Activated gamma-delta T cell treated with Interleukin-2 at 50 U/mL for 16 hours (primary cell): ENCODE results near the gene SYNGR1.
"Not testable (repeated sequence)": the region's sequence is repeated elsewhere in the genome, so short reads cannot be mapped to it uniquely, and the experiment has no call there.

Experiments used
- DNase-seq: peaks from one replicate; pipeline ENCODE4 v3.0.0-alpha.2; 2020

The SYNGR1 gene

GRCh38 chr22:39317084-39317774 is 32.6 kb upstream of the SYNGR1 start:
- DNase-seq = peak; percentile 35

DNA sequence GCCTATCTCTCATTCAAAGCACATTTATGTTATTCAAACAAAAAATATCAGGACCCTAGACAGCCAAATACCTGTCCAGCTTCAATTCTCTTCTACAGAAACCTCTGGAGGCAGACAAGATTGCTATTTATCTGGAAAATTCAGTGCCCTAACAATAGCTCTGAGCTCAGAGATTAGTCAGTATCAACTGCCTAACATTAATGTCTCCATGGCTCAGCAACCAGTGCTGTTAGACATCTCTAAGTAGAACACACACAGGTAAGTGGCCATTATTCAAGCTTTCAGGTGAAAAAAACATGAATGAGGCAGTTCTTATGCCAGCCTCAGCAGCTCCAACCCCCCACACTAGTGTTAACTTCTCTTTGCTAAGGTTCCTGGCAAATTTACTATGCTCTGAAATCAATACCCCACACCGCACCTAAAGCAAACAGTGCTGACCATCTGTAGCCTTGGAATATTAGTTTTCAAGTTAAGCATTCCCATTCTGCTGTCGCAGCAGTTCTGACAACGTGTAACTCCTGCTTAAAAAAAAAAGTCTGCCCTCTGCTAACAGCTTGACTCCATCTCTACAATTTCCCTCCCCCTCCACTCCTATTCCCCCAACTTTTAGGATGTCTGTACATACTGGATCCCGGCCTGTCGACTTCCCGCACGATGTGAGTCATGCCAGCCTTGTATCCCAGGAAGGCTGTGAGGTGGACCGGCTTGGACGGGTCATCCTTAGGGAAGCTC is 31.9 kb upstream of the SYNGR1 start:
- no peak for DNase-seq

GRCh38 chr22:39318507-39319283 is 31.1 kb upstream of the SYNGR1 start:
- DNase-seq = peak; percentile 26

DNA sequence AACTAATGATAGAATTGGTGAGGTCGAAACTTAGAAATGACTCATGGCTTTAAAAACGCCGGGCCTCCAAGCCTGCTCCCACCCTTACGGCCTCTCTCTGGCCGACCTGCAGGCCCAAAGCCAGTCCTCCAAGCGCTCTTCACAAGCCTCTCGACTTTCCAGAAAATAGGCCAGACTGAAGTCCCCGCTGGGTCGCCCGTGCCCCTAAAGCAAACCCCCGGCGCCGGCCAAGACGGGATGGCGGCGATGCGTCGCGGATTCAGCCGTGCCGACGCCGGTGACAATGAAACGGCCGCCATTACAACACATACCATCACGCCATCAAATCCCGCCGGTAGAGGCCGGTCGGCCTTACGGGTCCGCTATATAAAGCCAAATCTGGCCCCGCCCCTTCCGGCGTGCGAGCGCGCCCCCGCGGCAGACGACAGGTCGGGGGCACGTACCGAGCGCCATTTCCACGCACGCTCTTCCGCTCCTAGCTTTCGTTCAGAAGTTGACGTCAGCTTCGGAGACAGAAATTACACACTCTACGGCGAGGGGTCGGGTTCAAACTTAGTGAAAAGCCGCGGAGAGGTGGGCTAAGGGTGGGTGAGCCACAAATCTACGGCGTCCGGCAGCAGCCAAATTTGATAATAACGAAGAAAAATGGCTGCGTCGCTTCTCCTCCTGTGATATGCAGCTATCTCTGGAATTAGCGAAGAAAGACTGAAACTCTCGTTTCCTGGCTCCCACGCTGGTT is 30.3 kb upstream of the SYNGR1 start, which contains the start of gene RPL3:
RPL3 (minus strand) TSS at position 340 of the 739 bp plus-strand sequence; CDS start at position 314, 26 bp downstream.
- peak; percentile 98 for DNase-seq

DNA sequence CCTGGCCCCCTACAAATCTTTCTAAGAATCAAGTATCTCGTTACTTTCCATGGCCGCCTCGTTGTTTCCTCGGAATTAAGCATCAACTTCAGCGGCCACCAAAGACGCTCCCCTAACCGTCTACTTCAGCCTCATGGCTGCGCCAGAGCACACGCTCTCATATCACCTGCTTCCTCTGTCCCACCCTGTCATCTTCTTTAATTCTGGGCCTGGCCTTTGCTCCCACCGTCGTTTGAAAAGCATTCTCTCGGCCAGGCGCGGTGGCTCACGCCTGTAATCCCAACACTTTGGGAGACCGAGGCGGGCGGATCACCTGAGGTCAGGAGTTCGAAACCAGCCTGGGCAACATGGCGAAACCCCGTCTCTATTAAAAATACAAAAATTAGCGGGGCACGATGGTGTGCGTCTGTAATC is 29.2 kb upstream of the SYNGR1 start:
- DNase-seq = not testable (repeated sequence)

DNA sequence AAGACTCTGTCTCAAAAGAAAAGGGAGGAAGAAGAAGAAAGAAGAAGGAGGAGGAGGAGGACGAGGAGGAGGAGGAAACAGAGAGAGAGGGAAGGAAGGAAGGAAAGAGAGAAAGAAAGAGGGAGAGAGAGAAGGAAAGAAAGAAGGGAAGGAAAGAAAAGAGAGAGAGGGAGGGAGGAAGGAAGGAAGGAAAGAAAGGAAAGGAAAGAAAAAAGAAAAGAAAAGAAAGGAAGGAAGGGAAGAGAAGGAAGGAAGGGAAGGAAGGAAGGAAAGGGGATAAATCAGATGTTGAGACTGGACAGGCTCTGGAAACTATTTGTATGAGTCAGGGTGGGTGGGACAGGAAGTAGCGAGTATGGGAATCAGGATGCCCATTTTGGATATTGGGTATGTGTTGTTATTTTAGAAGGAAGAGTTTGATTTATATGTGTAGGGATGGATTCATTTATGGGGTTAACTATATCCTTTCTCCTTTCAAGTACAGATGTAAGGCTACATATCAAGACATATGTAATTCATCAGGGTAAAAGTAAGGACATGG is 24.3 kb upstream of the SYNGR1 start:
- no peak for DNase-seq

DNA sequence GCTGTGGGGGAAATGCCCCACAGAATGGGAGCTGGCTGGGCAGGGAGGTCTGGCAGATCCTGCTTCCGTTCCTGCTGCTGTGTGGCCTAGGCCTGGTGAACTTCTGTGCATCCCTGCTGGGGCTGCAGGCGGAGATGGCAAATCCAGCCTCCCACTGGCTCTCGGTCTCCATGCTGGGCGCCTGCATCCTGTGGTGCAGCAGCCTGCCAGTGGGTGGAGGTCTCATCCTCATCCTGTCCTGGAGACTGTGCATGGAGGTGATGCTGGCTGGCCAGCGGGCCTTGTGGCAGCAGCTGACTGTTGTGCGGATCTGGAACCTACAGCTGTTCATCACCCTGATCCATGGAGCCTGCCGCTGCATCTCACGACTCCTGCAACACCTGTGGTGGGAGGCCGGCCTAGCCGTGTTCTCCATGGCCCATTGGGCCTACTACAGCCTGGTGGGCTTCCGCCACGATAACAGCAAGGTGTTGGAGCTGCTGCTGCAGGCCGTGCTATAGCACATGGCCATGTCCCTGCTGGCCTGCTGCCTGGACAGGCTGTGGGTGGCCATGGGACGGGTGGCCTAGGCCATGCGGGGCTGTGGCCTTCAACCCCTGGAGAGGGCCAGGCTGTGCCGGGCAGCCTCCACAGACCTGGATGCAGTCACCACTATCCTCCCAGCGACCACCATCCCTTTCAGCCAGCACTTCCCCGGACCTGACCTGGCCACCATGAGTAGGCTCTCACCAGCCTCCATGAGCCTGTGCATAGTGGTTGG is 21.6 kb upstream of the SYNGR1 start:
- no peak for DNase-seq

DNA sequence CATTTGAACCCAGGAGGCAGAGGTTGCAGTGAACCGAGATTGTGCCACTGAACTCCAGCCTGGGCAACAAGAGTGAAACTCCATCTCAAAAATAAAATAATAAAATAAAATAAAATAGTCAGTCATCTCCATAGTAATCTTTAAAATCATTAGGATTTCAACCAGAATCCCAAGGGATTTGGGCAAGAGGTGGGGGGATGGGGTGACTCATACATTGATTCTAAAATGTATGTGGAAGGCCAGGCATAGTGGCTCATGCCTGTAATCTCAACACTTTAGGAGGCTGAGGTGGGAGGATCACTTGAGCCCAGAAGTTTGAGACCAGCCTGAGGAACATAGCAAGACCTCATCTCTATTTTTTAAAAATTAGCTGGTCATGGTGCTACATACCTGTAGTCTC is 19.2 kb upstream of the SYNGR1 start:
- DNase-seq = not testable (repeated sequence)

GRCh38 chr22:39332441-39333064 is 17.2 kb upstream of the SYNGR1 start:
- no peak for DNase-seq

GRCh38 chr22:39336411-39336810 is 13.4 kb upstream of the SYNGR1 start:
- DNase-seq = no peak

DNA sequence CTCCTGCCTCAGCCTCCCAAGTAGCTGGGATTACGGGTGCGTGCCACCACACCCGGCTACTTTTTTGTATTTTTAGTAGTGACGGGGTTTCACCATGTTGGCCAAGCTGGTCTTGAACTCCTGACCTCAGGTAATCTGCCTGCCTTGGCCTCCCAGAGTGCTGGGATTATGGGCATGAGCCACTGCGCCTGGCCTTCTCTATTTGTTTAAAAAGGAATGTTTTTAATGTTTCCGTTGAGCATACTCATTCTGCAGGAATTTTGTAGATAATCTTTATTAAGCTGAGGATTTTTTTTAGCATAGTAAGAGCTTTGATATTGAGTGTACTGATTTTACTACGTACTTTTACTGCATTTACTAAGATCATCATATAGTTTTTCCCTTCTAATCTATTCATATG is 10.0 kb upstream of the SYNGR1 start:
- not testable (repeated sequence) for DNase-seq

- no peak for DNase-seq
Measured at GRCh38 chr22:39341179-39341578, 8.6 kb upstream of the SYNGR1 start.

GRCh38 chr22:39343259-39344045 is 6.3 kb upstream of the SYNGR1 start:
- DNase-seq = peak; percentile 52

- no peak for DNase-seq
Measured at GRCh38 chr22:39344046-39344390, 5.8 kb upstream of the SYNGR1 start.

DNA sequence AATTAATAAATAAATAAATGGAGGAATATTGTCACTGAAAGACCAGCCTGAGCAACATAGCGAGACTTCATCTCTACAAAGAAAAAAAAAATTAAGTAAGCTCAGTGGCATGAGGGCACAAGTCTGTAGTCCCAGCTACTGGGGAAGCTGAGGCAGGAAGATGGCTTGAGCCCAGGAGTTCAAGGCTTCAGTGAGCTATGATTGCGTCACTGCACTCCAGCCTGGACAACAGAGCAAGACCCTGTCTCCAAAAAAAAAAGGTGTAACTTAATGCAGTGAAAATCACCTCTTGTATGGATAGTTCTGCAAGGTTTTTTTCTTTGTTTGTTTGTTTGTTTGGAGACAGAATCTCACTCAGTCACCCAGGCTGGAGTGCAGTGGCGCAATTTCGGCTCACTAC is 4.6 kb upstream of the SYNGR1 start:
- no peak for DNase-seq

- DNase-seq = no peak
Measured at GRCh38 chr22:39348909-39349505, 784 bp upstream of the SYNGR1 start.

- no peak for DNase-seq
Measured at GRCh38 chr22:39349506-39349966, 255 bp upstream of the SYNGR1 start.

GRCh38 chr22:39350757-39351688 is 1.2 kb downstream of the SYNGR1 start:
- no peak for DNase-seq

GRCh38 chr22:39351689-39352214 is 2.0 kb downstream of the SYNGR1 start:
- no peak for DNase-seq
